Measurements from ENCODE around the gene SCRN1. TPM values are rescaled to one million over a fixed set of nuclear protein-coding genes. Genes with fewer than 3 reads are reported as not detected.
A peak's percentile ranks its signal among the peaks of the same experiment; 100 is the strongest.

Gene SCRN1
- total RNA-seq, 3 donors from 2014 or later (not counting 1 experiment from before 2014, with no cell fraction given) = 23.4 to 31.3 (median 26.9) TPM

GRCh38 chr7:29885626-29886025, 104.0 kb downstream of the SCRN1 start:
- intact Hi-C loops (cut with micrococcal nuclease) = no loop called here
- Mint-ChIP-seq H3K27ac (no peak overlapping the region), H3K36me3 (no peaks in the 10 kb centered on the region), H3K4me1 (peaks cover 0 to 12% of the 10 kb centered on the region in 2 donors), H3K4me3 (no peak overlapping the region), H3K27me3 (ENCODE audit: low read depth in 2 of 2) (peaks cover 16 to 17% of the 10 kb centered on the region in 2 donors), H3K9me3 (no peaks in the 10 kb centered on the region)
- WGBS (ENCODE audit: insufficient coverage) = 94% methylated on average over 1 of the region's 3 CpGs
- Histone ChIP-seq H3K27me3 (ENCODE audit: control insufficient read depth, insufficient read depth, low read length) (peaks cover 2% of the 10 kb centered on the region), H3K4me1 (ENCODE audit: control insufficient read depth, insufficient read depth, low read length) (peaks cover 5% of the 10 kb centered on the region), H3K9me3 (ENCODE audit: control insufficient read depth, insufficient read depth, low read length) (no peaks in the 10 kb centered on the region), H3K27ac (ENCODE audit: low read length) (no peak overlapping the region), H3K36me3 (ENCODE audit: control insufficient read depth, insufficient read depth, low read length) (no peaks in the 10 kb centered on the region), H3K4me3 (ENCODE audit: low read length) (no peak overlapping the region)
- ATAC-seq = no peak
- TF ChIP-seq CTCF (IDR thresholded peaks at IDR 0.05) = no peak
- DNase-seq = no peak

GRCh38 chr7:29884399-29885272, 105.0 kb downstream of the SCRN1 start:
- Histone ChIP-seq H3K27ac (ENCODE audit: low read length) (no peak overlapping the region), H3K4me1 (ENCODE audit: control insufficient read depth, insufficient read depth, low read length) (peaks cover 5% of the 10 kb centered on the region), H3K9me3 (ENCODE audit: control insufficient read depth, insufficient read depth, low read length) (no peaks in the 10 kb centered on the region), H3K4me3 (ENCODE audit: low read length) (no peak overlapping the region), H3K36me3 (ENCODE audit: control insufficient read depth, insufficient read depth, low read length) (no peaks in the 10 kb centered on the region), H3K27me3 (ENCODE audit: control insufficient read depth, insufficient read depth, low read length) (peaks cover 2% of the 10 kb centered on the region)
- ATAC-seq (no peak), DNase-seq (peak in 1 of 2 donors; percentile 22)
- Mint-ChIP-seq H3K27me3 (ENCODE audit: low read depth in 2 of 2) (peaks cover 16 to 17% of the 10 kb centered on the region in 2 donors), H3K27ac (no peak overlapping the region), H3K36me3 (no peaks in the 10 kb centered on the region), H3K4me1 (peaks cover 0 to 12% of the 10 kb centered on the region in 2 donors), H3K9me3 (no peaks in the 10 kb centered on the region), H3K4me3 (peak overlapping the region; percentile 31)
- WGBS (ENCODE audit: insufficient coverage) = 58% methylated on average over 27 of the region's 28 CpGs
- no peak for TF ChIP-seq CTCF (IDR thresholded peaks at IDR 0.05)
- intact Hi-C loops (cut with micrococcal nuclease) = no loop called here

- Histone ChIP-seq H3K9me3 (ENCODE audit: control insufficient read depth, insufficient read depth, low read length) (no peaks in the 10 kb centered on the region), H3K27ac (ENCODE audit: low read length) (no peak overlapping the region), H3K27me3 (ENCODE audit: control insufficient read depth, insufficient read depth, low read length) (peaks cover 2% of the 10 kb centered on the region), H3K36me3 (ENCODE audit: control insufficient read depth, insufficient read depth, low read length) (no peaks in the 10 kb centered on the region), H3K4me3 (ENCODE audit: low read length) (no peak overlapping the region), H3K4me1 (ENCODE audit: control insufficient read depth, insufficient read depth, low read length) (peaks cover 5% of the 10 kb centered on the region)
- Mint-ChIP-seq H3K4me1 (peaks cover 0 to 12% of the 10 kb centered on the region in 2 donors), H3K36me3 (no peaks in the 10 kb centered on the region), H3K27ac (no peak overlapping the region), H3K9me3 (no peaks in the 10 kb centered on the region), H3K4me3 (peak overlapping the region; percentile 58), H3K27me3 (ENCODE audit: low read depth in 2 of 2) (peaks cover 16 to 17% of the 10 kb centered on the region in 2 donors)
- WGBS (ENCODE audit: insufficient coverage) = 35% methylated on average over 38 of the region's 46 CpGs
- intact Hi-C loops (cut with micrococcal nuclease) = no loop called here
- ATAC-seq (peak in 1 of 3 donors; percentile 17), DNase-seq (no peak)
- no peak for TF ChIP-seq CTCF (IDR thresholded peaks at IDR 0.05)
These were observed 105.9 kb downstream of the SCRN1 start for GRCh38 chr7:29883462-29884398.
